ENCODE data around the gene NAGPA. TPM values are rescaled to one million over a fixed set of nuclear protein-coding genes. Genes with fewer than 3 reads are reported as not detected.

Gene NAGPA
- total and polyA plus RNA-seq, 10 of the 15 experiments (the other 5 are each of a cell fraction or from before 2014, with no cell fraction given) = 0.03 to 11.6 (median 6.6) TPM

DNA sequence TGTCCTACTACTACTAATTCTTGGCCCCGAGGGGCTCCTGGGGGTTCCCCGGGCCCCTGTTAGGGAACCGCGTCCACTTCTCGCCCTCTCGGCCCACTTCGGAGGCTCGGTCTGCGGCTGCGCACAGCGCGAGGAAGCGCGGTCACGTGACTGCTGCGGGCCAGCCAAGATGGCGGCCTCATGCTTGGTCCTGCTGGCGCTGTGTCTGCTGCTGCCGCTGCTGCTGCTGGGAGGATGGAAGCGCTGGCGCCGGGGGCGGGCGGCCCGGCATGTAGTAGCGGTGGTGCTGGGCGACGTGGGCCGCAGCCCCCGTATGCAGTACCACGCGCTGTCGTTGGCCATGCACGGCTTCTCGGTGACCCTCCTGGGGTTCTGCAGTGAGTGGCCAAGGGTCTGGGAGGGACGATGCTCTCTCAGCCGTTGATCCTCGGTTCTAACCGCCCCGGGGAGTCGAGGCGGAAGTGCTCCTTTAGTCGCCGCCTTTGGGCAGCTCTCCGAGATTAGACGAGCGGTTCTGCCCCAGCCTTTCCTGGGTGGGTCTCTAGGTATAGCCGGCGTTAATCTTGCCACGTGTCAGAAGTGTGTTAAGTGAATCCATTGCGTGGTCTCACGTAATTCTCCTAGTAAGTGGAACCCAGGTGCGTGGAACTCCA is 38.1 kb upstream of the NAGPA start, which contains the start of gene ALG1 (continued):
- TF ChIP-seq PRDM15 (CRISPR knock-in tag; IDR thresholded peaks at IDR 0.05) (peak; percentile 93), EGR1 (IDR thresholded peaks at IDR 0.05; ENCODE audit: borderline replicate concordance in 1 of 2, low read depth in 2 of 2, low read length in 2 of 2) (peak in 1 of 2 experiments; percentile 31; a peak in 1 of 3 replicates), EP300 (IDR thresholded peaks at IDR 0.05; ENCODE audit: borderline replicate concordance in 1 of 2, control insufficient read depth in 1 of 2, low read depth in 2 of 2, low read length in 2 of 2) (peak in 1 of 2 experiments; percentile 47; a peak in 1 of 4 replicates), ZSCAN29 (IDR thresholded peaks at IDR 0.05) (no peak), ZNF274 (IDR thresholded peaks at IDR 0.05; ENCODE audit: insufficient read depth, insufficient read length) (no peak), MTA2 (IDR thresholded peaks at IDR 0.05; ENCODE audit: low read depth) (0 out of 2 replicates have a peak, but pooled peaks have one; percentile 3), POU2F2 (IDR thresholded peaks at IDR 0.05; ENCODE audit: borderline replicate concordance, low read depth, low read length) (peak; percentile 61; the same call in 1 of the 3 replicates), KLF5 (IDR thresholded peaks at IDR 0.05; ENCODE audit: partially characterized antibody) (no peak), BRCA1 (IDR thresholded peaks at IDR 0.05; ENCODE audit: low read depth, low read length) (no peak), NRF1 (conservative IDR thresholded peaks at IDR 0.05; ENCODE audit: low read depth, low read length) (peak; percentile 62), PML (IDR thresholded peaks at IDR 0.05; ENCODE audit: low read length) (peak; percentile 78)
- TF ChIP-seq, protein P1, sequence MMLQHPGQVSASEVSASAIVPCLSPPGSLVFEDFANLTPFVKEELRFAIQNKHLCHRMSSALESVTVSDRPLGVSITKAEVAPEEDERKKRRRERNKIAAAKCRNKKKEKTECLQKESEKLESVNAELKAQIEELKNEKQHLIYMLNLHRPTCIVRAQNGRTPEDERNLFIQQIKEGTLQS (IDR thresholded peaks at IDR 0.05; ENCODE audit: borderline replicate concordance, extremely low read depth, low read depth, low read length) = peak; percentile 79; the same call in 1 of the 2 replicates
- TF ChIP-seq, protein P2, sequence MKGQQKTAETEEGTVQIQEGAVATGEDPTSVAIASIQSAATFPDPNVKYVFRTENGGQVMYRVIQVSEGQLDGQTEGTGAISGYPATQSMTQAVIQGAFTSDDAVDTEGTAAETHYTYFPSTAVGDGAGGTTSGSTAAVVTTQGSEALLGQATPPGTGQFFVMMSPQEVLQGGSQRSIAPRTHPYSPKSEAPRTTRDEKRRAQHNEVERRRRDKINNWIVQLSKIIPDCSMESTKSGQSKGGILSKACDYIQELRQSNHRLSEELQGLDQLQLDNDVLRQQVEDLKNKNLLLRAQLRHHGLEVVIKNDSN (IDR thresholded peaks at IDR 0.05; ENCODE audit: borderline replicate concordance, extremely low read length, insufficient read depth, low read depth, low read length) = peak; percentile 97
- TF ChIP-seq, protein P3, sequence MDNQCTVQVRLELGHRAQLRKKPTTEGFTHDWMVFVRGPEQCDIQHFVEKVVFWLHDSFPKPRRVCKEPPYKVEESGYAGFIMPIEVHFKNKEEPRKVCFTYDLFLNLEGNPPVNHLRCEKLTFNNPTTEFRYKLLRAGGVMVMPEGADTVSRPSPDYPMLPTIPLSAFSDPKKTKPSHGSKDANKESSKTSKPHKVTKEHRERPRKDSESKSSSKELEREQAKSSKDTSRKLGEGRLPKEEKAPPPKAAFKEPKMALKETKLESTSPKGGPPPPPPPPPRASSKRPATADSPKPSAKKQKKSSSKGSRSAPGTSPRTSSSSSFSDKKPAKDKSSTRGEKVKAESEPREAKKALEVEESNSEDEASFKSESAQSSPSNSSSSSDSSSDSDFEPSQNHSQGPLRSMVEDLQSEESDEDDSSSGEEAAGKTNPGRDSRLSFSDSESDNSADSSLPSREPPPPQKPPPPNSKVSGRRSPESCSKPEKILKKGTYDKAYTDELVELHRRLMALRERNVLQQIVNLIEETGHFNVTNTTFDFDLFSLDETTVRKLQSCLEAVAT (IDR thresholded peaks at IDR 0.05) = no peak
- TF ChIP-seq, protein P4, sequence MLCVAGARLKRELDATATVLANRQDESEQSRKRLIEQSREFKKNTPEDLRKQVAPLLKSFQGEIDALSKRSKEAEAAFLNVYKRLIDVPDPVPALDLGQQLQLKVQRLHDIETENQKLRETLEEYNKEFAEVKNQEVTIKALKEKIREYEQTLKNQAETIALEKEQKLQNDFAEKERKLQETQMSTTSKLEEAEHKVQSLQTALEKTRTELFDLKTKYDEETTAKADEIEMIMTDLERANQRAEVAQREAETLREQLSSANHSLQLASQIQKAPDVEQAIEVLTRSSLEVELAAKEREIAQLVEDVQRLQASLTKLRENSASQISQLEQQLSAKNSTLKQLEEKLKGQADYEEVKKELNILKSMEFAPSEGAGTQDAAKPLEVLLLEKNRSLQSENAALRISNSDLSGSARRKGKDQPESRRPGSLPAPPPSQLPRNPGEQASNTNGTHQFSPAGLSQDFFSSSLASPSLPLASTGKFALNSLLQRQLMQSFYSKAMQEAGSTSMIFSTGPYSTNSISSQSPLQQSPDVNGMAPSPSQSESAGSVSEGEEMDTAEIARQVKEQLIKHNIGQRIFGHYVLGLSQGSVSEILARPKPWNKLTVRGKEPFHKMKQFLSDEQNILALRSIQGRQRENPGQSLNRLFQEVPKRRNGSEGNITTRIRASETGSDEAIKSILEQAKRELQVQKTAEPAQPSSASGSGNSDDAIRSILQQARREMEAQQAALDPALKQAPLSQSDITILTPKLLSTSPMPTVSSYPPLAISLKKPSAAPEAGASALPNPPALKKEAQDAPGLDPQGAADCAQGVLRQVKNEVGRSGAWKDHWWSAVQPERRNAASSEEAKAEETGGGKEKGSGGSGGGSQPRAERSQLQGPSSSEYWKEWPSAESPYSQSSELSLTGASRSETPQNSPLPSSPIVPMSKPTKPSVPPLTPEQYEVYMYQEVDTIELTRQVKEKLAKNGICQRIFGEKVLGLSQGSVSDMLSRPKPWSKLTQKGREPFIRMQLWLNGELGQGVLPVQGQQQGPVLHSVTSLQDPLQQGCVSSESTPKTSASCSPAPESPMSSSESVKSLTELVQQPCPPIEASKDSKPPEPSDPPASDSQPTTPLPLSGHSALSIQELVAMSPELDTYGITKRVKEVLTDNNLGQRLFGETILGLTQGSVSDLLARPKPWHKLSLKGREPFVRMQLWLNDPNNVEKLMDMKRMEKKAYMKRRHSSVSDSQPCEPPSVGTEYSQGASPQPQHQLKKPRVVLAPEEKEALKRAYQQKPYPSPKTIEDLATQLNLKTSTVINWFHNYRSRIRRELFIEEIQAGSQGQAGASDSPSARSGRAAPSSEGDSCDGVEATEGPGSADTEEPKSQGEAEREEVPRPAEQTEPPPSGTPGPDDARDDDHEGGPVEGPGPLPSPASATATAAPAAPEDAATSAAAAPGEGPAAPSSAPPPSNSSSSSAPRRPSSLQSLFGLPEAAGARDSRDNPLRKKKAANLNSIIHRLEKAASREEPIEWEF (IDR thresholded peaks at IDR 0.05; ENCODE audit: insufficient replicate concordance, low read depth, low read length) = no peak

All from GM12878 (cell line).